GM18519 (cell line): ENCODE data around the gene ATP5F1D.

Source experiments
- ATAC-seq: cut with Tn5 transposase; IDR thresholded peaks from one replicate; pipeline ENCODE4 v1.9.1; 2021; ENCODE audit warnings: mild to moderate bottlenecking, moderate library complexity; ENCODE audit not compliant: unreplicated experiment, low FRiP score

The ATP5F1D gene

DNA sequence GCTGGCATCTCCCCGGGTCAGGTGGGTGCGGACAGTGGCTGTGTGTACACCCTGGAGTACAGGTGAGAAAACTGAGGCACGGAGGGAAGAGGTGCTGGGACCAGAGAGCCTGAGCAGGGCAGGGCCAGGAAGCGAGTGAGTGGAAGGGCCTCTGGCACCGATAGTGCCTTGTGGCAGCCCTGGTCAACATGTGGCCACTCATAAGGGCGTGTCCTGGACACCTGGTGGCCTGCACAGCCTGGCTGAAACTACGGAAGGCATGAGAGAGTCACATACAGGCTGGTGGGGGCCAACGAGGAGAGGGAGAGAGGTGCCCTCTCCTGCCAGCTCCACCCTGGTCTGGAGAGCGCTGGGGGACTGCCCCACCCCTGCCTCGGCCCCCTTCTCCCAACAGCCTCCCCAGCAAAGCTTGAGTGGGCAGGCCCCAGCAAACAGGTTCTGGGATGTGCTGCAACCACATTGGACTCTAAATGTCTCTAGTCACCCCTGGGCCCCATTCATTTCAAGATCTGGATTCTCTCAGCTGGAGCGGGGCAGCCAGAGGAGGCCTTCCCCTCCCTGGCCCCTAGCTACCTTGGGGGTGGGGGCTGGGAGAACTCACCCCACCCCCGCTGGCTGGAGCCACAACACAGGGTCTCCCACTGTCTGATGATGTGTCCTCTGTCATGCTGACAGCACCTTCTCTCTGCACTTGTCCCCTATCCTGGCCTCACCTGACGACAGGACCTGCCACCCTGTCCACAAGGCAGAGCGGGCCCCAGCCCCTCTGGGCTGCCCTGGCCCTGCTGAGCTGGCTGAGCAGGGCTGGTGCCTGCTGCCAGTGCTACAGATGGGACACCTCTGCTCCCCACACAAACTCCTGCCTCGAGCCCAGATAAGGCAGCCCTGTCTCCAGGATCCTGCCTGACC lies 9.6 kb upstream of the ATP5F1D start:
- ATAC-seq, result no peak

DNA sequence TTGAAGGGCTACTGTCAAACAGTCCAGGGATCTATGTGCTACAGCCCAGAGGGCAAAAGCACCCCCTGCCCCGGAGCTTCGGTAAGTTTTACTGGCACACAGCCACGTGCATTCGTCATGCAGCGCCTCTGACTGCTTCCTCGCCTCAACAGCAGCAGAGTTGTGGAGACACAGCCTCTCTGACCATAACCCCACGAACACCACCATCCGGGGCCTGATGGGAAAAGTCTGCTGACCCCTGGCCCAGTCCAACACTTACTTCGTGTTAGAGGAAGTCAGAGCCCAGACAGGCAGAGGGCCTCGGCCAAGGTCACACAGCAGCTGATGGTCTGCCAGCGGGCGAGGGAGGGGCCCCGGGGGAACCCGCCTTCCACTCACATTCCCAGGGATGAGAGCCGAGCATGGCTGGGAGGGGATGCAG lies 8.9 kb upstream of the ATP5F1D start:
- ATAC-seq, result no peak

DNA sequence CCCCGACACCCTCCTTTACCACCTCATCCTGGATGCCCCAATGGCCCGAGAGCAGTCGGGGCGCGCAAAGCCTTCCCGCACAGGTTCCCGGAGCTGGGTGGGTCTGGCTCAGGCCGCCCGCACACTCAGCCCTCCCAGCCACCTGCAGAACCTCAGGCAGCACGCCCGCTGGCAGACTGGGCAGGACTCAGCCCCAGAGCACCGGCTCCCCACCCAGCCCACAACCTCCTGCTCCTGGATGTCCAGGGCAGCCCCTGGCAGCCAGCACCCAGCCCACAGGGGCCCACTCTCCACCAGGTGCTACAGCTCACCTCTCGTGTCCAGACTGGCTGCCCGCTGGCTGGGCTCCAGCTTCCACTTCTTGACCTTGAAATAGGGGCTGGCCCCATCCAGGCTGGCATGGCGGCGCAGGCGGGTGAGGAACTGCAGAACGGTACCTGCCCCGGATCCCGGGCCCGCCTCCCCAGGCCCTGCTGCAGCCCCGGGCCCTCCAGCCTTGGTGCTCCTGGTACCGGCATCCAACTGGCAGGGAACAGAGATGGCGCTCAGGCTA lies 8.4 kb upstream of the ATP5F1D start:
- ATAC-seq, result no peak

DNA sequence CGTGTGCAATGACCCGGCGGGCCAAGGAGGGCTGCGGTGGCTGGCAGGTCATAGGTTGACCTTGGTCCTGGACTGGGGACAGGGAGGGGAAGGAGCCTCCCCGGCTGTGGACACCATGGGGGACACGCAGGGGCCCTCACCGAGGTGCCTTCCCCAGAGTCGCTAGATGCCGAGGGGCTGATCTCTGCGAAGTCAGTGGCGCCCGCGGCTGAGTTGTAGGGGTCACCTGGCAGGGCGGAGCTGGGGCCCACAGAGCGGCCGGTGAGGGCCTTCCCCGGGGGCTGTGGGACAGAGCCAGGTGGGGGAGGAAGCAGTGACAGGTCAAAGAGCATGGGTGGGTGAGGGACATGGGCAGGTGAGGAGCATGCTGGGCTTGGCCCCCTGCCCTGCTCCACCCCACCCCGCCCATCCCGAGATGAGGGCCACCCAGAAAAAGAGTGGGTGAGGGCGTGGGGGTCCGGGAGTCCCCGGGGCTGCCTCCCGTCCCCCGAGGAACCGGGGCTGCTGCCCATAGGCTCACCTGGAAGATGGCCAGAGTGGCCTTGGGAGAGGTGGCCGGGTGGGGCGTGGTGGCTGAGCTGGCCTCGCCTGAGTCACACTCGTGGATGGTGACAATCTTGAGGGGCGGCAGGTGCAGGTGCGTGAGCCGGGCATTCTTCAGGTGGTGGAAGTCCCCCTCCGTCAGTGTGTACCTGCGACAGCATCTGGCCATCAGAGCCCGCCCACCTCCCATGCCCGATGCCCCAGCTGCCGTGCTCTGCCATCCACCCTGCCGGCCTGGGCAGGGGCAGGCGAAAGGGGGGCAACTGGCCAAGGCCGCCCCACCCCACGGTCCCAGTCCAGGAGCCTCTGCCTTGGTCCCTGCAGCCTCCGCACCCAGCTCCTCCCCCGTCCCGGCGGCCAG lies 7.2 kb upstream of the ATP5F1D start:
- no peak for ATAC-seq

DNA sequence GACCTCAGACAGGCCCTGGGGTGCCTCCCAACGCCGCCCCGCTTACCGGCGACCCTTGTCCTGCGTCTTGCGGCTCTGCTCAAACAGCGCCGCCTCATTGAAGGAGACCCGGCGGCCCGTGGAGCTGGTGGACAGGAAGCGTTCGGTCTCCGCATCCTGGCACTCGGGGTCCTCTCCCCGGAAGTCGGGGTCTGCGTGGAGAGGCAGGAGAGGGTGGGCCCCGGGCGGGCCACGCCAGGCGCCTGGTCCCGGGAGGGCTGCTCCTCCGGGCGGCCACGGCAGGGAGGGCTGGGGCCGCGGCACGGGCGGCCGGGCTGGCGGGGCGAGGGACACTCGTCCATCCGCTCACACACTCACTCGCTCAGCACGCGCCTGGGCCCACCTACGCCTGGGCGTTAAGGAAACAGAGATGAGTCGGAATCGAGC lies 6.6 kb upstream of the ATP5F1D start:
- no peak for ATAC-seq

DNA sequence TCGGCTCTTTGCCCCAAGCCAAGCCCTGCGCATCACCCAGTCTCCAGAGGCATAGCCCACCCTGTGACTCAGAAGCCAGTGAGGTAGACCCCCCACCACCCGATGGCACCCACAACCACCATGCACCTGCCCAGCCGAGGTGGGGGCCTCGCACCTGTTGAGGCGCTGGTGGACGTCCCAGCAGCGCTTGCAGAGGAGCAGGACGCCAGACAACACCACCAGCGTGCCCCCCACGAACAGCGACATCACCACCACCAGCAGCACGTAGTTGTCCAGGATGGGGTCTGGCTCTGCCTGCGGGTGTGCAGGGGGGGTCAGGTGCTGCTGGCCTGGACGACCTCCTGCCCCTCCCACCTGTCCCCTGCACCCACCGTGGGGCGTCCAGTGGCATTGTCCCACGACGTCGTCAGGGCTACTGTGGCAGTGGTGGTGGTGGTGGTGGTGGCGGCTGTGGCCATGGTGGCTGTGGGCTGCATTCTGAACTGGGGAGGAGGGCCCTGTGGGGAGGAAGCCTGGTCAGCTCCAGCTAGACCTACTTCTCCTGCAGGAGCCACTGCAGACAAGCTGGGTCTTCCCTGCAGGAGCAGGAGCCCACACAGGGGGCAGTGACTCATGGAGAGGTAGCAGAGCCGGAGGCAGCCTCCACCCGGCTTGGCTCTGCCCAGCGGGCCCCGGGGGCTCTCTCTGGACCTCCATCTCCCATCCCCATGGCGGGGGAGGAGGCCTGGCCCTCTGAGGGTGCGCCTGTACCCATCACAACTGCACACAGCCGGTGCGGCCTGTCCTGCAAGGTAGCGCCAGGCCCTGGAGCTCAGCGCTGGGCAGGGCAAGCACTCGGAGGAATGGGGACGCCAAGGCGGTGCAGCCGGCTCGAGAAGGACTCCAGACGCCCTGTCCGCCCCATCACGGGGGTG lies 5.7 kb upstream of the ATP5F1D start:
- no peak for ATAC-seq

DNA sequence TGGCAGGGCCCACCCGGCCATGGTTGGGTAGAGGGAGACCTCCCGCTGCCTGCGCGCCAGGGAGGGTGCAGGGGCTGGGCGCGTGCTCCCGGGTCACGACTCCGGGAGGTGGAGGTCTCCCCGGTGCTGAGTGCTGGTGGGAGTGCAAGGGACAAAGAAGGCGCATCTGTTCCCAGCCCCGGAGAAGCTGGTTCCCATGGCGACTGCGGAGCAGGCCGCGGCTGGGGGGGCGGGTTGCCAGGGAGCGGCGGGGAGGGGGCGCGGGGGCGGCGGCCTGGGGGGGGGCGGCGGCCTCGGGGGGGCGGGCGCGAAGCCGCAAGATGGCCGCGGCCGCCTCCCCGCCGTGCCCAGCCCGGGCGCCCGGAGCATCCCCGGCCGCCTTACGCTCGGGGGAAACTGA lies 5.0 kb upstream of the ATP5F1D start:
- no peak for ATAC-seq

DNA sequence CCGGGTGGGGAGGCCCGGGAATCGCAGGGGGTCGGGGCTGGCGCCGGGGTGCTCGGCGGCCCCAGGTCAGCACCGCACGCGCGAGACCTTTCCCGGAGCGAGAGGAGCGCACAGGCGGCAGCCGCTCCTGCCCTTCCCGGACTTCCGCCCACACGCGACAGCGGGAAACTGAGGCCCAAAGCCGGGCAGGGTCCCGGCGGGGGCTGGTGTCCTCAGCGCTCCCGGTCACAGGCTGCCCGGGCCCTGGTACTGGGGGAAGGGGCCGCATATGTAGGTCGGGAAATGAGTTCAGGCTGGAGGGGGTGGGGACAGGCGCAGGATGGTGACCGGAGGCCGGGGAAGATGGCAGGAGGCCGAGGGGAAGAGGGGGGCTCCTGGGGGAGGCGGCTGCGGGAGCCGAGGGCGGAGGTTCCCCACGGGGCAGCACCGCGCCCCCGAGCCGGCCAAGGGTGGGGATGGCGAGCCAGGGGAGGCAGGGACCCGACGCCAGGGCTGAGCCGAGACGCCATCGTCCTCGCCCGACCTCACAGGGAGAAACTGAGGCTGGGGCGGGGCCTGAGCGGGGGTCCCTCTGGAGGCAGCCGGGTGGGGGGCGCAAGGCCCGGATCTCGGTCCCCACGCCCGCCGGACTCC lies 4.4 kb upstream of the ATP5F1D start:
- ATAC-seq, result no peak

DNA sequence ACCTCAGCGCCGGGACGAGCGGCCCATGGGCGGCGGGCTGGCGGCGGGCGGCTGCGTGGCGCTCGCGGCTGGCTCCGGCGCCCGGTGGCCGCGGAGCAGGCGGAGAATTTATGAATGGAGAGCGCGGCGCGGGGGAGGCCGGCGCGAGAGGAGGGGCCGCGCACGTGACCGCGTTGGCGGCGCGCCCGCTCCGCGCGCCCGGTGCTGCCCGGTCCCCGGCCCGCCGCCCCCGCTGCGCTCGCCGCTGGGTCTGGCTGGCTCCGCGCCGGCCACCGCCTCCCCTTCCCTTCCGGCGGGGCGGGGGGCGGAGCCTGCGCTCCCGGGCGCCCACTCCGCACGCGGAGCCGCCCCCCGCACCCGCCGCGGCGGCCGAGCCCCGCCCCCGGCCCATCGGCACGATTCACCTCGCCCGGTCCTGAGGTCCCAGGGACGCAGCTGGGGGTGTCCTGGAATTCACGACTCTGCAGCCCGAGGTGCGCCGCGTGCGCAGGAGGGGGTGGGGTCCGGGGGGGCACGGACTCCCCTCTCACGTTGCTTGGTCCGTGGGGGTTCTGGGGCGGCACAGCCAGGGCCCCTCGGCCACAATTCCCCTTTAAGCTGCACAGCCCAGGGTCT lies 3.7 kb upstream of the ATP5F1D start, which contains the start of gene CBARP:
Gene CBARP, minus strand, starts transcription at position 252 of the 615 bp plus-strand sequence. CDS start 1,905 bp downstream, outside the sequence.
- ATAC-seq, result no peak

DNA sequence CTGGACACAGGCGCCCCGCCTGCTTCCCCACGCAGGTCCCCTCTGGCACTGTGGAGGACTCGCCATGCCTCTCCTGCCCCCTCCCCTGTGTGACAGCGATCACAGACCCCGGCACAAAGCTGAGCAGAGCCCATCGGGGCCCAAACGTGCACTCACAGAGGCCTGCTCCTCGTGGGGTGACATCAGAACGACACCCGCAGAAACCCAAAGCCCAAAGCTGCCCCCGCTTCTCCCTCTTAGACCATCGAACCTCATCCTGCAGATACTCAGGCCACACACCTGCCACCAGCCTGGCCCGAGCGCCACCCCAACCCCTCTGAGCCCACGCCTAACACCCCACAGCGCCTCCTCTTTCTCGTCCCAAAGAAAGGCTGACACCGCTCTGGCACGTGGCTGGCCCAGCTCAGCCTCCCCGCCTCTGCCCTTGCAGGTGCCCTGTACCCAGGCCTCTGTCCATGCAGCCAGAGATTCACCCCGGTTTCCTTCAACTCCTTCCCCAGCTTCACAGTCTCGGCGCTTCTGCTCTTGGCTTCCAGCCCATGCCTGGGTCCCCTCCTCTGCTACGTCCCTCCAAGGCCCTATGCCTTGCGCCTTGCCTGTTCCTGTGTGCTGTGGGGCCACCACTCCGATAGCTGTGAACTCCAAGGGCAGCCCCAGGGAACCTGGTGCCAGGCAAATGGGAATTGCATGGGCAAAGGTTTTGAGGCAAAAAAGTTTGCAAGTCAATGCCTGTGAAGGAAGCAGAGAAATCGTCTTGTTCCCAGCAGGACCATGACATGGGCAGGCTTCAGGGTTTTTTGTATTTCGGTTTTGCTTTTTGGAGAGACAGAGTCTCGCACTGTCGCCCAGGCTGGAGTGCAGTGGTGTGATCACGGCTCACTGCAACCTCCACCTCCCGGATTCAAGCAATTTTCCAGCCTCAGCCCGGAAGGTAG lies 2.9 kb upstream of the ATP5F1D start:
- ATAC-seq, result no peak

DNA sequence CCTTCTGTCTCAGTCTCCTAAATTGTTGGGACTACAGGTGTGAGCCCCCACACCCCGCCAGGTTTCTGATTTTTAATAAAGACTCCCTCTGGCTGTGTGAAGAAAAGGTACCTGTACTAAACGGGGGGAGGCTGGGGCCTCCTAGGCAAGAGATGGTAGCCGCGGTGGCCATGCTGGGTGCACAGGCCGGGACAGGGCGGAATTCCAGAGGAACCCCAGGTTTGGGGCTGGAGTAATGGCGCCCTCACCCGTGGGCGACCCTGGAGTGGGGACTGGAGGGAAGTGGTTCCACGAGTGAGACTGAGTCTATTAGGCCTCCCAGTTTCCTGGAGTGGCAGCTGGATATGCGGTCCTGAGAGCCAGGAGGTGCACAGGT lies 2.1 kb upstream of the ATP5F1D start:
- no peak for ATAC-seq

DNA sequence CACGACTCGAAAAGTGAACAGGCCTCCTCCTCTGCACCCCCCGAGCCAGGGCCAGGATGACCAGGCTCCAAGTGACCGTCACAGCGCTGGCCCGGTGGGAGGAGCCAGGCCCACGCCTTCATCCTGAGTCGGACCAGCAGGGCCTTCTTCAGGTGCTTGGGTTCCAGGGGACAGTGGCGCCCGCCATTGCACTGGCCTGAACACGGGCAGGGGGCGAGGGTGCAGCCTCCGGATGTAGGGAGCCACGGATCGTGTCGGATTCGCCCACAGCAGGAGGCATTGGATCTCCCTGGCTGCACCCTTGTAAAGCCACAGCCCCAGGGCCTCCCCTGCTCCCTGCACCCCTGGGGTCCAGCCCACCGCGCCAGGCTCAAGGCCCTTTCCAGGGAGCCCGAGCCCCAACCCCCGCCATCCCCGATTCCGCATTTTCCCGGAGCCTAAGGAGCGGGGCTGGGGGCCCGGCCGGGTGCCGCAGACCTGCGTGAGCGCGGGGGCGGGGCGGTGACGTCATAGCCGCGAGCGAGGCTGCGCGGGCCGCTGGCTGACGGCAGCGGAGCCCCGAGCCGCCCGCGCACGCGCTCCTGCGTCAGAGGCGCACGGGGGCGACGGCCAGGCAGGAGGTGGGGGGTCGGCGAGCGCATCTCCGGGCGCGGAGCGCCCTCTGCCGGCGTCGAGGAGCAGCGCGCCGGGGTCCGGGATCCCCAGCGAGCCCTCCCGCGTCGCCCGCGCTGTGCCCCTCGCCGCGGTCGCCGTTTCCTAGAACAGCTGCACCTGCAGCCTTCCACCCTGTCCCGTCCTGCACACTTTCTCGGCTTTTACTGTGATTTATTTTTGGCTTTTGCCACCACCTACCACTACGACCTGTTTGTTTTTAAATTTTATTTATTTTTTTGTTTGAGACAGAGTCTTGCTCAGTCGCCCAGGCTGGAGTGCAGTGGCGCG lies 1.5 kb upstream of the ATP5F1D start:
- no peak for ATAC-seq

DNA sequence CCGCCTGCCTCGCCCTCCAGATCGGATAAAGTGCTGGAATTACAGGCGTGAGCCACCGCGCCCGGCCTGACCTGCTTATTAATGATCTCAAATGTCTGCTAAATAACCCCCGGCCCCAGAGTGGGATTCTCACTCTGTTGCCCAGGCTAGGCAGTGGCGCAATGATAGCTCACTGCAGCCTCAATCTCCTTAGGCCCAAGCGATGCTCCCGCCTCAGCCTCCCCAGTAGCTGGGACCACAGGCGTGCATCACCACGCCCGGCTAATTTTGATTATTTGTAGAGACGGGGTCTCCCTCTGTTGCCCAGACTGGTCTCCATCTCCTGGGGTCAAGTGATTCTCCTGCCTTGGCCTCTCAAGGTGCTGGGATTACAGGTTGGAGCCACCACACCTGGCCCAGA lies 626 bp upstream of the ATP5F1D start:
- ATAC-seq, result no peak

DNA sequence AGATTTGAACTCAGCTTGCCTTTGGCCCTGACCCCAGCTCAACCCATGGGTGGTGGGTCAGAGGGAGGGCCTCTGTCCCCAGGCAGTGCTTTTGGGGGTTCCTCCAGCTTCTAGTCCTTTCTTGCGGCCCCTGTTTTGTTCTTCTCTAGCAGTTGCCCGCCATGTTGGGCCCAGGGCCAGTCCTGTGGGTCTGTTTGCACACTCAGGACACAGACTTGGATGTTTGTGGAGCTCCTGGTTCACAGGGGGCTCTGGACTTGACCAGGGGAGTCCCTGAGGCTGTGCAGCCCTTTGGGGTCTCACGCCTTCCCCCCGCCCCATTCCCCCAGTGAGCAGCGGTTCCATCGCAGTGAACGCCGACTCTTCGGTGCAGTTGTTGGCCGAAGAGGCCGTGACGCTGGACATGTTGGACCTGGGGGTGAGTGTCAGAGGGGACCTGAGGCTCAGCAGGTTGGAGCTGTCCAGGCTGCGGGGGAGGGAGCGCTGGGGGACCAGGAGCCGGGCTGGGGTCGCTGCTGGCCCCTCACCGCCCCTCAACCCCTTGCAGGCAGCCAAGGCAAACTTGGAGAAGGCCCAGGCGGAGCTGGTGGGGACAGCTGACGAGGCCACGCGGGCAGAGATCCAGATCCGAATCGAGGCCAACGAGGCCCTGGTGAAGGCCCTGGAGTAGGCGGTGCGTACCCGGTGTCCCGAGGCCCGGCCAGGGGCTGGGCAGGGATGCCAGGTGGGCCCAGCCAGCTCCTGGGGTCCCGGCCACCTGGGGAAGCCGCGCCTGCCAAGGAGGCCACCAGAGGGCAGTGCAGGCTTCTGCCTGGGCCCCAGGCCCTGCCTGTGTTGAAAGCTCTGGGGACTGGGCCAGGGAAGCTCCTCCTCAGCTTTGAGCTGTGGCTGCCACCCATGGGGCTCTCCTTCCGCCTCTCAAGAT lies 2.5 kb downstream of the ATP5F1D start:
- ATAC-seq, result no peak

DNA sequence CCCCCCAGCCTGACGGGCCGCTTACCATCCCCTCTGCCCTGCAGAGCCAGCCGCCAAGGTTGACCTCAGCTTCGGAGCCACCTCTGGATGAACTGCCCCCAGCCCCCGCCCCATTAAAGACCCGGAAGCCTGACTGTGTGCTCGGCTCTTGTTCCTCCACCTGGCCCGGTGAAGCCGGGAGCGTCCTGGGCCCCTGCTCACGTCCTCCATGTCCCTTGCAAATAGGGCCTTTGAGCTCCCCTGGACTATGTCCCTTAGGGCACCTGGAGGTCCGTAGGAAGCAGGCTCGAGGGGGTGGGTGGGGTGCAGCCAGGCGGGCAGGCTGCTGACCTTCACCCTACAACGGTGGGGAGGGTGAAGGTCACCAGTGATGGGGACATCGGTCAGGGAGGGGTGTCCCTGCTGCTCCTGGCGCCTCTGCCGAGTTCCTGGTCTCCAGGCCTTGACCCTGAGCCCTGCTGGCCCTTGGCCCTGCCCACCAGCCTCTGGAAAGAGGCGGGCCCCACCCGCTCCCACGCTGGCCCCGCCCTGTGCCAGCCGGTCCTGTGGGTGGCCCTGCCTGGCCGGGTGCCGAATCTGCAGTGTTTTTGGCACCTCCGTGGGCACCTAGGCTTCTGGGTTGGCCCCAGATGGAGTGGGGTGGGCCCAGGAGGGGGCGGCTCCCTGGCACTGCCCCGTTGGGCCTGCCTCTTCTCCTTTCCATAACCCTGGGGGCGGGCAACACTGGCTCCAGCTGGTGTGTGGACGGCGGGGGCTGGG lies 3.3 kb downstream of the ATP5F1D start:
- no peak for ATAC-seq
